Sigmoid colon (tissue), 7 donors: ENCODE results near the gene ANO1. TPM values are rescaled to one million over a fixed set of nuclear protein-coding genes. Genes with fewer than 3 reads are reported as not detected.

Source experiments
- DNase-seq: peaks from one replicate; pipeline ENCODE4 v3.0.0-alpha.2; 2019
- H3K27ac ChIP-seq, 4 donors: fragments of 200-600 bp; sonication (generic); one replicate each; pipeline ENCODE4 v1.5.1; 2016 to 2019; ENCODE audit warnings: mild to moderate bottlenecking in 1 of 4
- H3K27me3 ChIP-seq, 3 donors: fragments of 200-600 bp; sonication (generic); one replicate each; pipeline ENCODE4 v1.5.1; 2019; ENCODE audit warnings: mild to moderate bottlenecking in 1 of 3
- H3K36me3 ChIP-seq, 4 donors: fragments of 200-600 bp; sonication (generic); one replicate each; pipeline ENCODE4 v1.5.1; 2016 to 2019
- H3K4me1 ChIP-seq, 4 donors: fragments of 200-600 bp; sonication (generic); one replicate each; pipeline ENCODE4 v1.5.1; 2017 to 2019
- H3K4me3 ChIP-seq, 4 donors: fragments of 200-600 bp; sonication (generic); one replicate each; pipeline ENCODE4 v1.5.1; 2017 to 2019; ENCODE audit warnings: mild to moderate bottlenecking in 2 of 4, moderate library complexity in 1 of 4
- H3K9me3 ChIP-seq, 4 donors: fragments of 200-600 bp in 3 of 4; sonication (generic) in 3 of 4; one replicate each; pipeline versions ENCODE4 v1.5.1 to v1.6.1; 2013 to 2019
- EP300 ChIP-seq, 4 donors: sonication (generic); formaldehyde crosslinking; IDR thresholded peaks; one replicate each; pipeline ENCODE4 v1.6.1; 2017; ENCODE audit warnings: antibody characterized with exemption in 4 of 4
- POLR2A ChIP-seq, 2 donors: fragments of 450-650 bp; IDR thresholded peaks; one replicate each; pipeline ENCODE4 v1.6.1; 2016; ENCODE audit warnings: antibody characterized with exemption in 2 of 2, mild to moderate bottlenecking in 2 of 2, moderate library complexity in 2 of 2
- POLR2AphosphoS5 ChIP-seq, 4 donors: sonication (generic); formaldehyde crosslinking; IDR thresholded peaks; one replicate each; pipeline ENCODE4 v1.6.1; 2017; ENCODE audit warnings: antibody characterized with exemption in 4 of 4
- WGBS, 2 donors: extraction: QIAGEN DNeasy Blood & Tissue Kit; methylation state at CpG; one replicate each; pipeline ENCODE4 v1.1.7; 2013; 5-methylcytosine and 5-hydroxymethylcytosine counted together
- intact Hi-C: fragments of 100-400 bp; cut with DNase I; formaldehyde crosslinking; loops from one replicate; pipeline ENCODE4 v1.15.1; 2023
- polyA plus RNA-seq, 3 donors: library from polyadenylated mRNA; stranded (reverse); fragments of 200-250 nt; gene quantifications; one replicate each; pipeline ENCODE4 v1.2.3, GENCODE V29; 2013
- total RNA-seq, 4 donors: library from RNA; depleted of rRNA; stranded (reverse); fragments of >200 nt; gene quantifications; one replicate each; pipeline ENCODE4 v1.1.0, GENCODE V29; 2016
- TF ChIP-seq, protein P1 (sequence below), 4 experiments: fragments of 450-650 bp in 3 of 4; fragments of 200-600 bp in 1 of 4; IDR thresholded peaks; one replicate each; pipeline ENCODE4 v1.5.1; 2016 to 2019; ENCODE audit warnings: antibody characterized with exemption in 4 of 4, mild to moderate bottlenecking in 3 of 4, moderate library complexity in 2 of 4
- donor health status: healthy with polysubstance abuse.
- donor health status: Bipolar disorder and iron deficiency.
- donor health status: healthy.

The ANO1 gene
- total and polyA plus RNA-seq, 7 donors = 0.60 to 33.9 (median 17.4) TPM

DNA sequence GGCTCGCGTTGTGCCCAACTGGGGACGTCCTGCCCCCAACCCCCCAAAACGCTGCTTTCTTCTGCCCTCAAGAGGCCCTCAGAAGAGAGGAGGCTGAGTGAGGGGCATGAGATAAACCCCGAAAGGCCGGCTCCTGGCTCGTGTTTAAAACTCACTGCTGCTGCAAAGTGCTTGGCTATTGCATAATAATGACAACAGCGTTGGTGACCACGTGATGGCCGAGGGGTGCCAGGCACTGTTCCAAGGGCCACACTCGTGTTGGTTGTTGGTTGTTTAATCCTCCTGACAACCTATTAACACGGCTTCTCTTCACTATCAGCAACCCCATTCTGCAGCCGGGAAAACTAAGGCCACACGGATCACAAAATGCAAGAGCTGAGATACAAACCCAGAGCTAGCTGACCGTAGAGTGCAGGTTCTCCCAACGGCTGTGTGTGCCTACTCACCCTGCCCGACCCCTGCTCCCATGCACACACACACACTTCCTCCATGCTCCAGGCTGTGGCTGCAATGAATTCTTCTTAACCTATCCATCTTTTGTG lies 51.0 kb downstream of the ANO1 start:
- DNase-seq = no peak
- Histone ChIP-seq H3K4me1 (peaks cover 0 to 8% (median 6%) of the 10 kb centered on the region in 4 donors), H3K9me3 (no peaks in the 10 kb centered on the region), H3K27me3 (no peaks in the 10 kb centered on the region), H3K4me3 (no peak overlapping the region), H3K36me3 (no peaks in the 10 kb centered on the region), H3K27ac (no peak overlapping the region)
- intact Hi-C loops = no loop called here
- TF ChIP-seq POLR2AphosphoS5 (IDR thresholded peaks at IDR 0.05) = no peak
- TF ChIP-seq POLR2A (IDR thresholded peaks at IDR 0.05) = no peak
- no peak for TF ChIP-seq EP300 (IDR thresholded peaks at IDR 0.05)
- TF ChIP-seq, protein P1, sequence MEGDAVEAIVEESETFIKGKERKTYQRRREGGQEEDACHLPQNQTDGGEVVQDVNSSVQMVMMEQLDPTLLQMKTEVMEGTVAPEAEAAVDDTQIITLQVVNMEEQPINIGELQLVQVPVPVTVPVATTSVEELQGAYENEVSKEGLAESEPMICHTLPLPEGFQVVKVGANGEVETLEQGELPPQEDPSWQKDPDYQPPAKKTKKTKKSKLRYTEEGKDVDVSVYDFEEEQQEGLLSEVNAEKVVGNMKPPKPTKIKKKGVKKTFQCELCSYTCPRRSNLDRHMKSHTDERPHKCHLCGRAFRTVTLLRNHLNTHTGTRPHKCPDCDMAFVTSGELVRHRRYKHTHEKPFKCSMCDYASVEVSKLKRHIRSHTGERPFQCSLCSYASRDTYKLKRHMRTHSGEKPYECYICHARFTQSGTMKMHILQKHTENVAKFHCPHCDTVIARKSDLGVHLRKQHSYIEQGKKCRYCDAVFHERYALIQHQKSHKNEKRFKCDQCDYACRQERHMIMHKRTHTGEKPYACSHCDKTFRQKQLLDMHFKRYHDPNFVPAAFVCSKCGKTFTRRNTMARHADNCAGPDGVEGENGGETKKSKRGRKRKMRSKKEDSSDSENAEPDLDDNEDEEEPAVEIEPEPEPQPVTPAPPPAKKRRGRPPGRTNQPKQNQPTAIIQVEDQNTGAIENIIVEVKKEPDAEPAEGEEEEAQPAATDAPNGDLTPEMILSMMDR (IDR thresholded peaks at IDR 0.05) = no peak
- 78 to 81% methylated on average over 17 of the region's 17 CpGs for WGBS, 2 donors

DNA sequence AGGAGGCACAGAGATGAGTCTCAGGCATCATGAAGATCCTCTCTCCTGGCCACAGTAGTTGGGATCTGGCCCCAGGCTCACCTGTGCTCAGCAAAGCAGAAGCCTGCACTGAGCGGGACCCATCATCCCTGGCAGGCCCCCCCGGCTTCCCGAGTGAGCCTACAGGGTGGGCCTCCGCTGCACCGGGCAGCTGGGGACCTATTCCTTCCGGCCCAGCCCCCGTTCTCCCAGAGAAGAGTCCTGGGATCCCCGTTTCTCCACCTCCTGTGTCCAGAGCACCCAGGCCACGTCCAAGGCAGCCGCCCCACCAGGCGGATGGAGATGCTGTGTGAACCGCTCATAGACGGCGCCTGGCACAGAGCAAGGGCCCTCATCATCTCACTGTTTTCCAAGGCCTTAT lies 52.5 kb downstream of the ANO1 start:
- H3K27me3 ChIP-seq = no peaks in the 10 kb centered on the region
- H3K27ac ChIP-seq = no peak overlapping the region
- DNase-seq = no peak
- H3K4me3 ChIP-seq = no peak overlapping the region
- peaks cover 0 to 8% (median 0%) of the 10 kb centered on the region in 4 donors for H3K4me1 ChIP-seq
- intact Hi-C loops = no loop called here
- no peaks in the 10 kb centered on the region for H3K36me3 ChIP-seq
- 94 to 95% methylated on average over 14 of the region's 14 CpGs for WGBS, 2 donors
- H3K9me3 ChIP-seq = no peaks in the 10 kb centered on the region
- TF ChIP-seq EP300 (IDR thresholded peaks at IDR 0.05) (no peak), POLR2AphosphoS5 (IDR thresholded peaks at IDR 0.05) (no peak), POLR2A (IDR thresholded peaks at IDR 0.05) (no peak)
- TF ChIP-seq, protein P1 (IDR thresholded peaks at IDR 0.05) = no peak

DNA sequence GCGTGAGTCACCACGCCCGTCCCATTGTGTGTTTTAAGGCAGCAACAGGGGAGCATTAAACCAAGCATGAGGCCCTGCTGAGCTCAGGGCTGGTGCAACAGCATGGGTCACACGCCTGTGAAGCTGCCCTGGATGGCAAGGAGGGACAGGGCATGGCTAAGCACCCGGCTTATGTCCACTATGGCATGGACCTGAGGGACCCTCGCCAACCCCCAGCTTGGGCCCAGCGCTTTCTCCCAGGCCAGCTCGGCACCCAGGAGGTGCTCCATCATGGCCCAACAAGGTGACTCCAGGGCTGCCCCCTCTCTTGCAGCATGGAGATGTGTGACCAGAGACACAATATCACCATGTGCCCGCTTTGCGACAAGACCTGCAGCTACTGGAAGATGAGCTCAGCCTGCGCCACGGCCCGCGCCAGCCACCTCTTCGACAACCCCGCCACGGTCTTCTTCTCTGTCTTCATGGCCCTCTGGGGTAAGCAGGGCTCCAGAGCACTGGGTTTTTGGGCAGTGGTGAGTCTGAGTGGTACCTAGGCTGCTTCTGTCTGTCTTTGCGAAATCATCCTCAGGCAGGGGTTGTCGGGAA lies 53.6 kb downstream of the ANO1 start:
- TF ChIP-seq POLR2A (IDR thresholded peaks at IDR 0.05) (no peak), POLR2AphosphoS5 (IDR thresholded peaks at IDR 0.05) (no peak), EP300 (IDR thresholded peaks at IDR 0.05) (no peak)
- TF ChIP-seq, protein P1 (IDR thresholded peaks at IDR 0.05) = no peak
- Histone ChIP-seq H3K4me1 (peaks cover 0 to 8% (median 0%) of the 10 kb centered on the region in 4 donors), H3K36me3 (no peaks in the 10 kb centered on the region), H3K9me3 (no peaks in the 10 kb centered on the region), H3K27me3 (no peaks in the 10 kb centered on the region), H3K27ac (no peak overlapping the region), H3K4me3 (no peak overlapping the region)
- WGBS, 2 donors = 87 to 91% methylated on average over 19 of the region's 19 CpGs
- DNase-seq = no peak
- intact Hi-C loops = no loop called here

DNA sequence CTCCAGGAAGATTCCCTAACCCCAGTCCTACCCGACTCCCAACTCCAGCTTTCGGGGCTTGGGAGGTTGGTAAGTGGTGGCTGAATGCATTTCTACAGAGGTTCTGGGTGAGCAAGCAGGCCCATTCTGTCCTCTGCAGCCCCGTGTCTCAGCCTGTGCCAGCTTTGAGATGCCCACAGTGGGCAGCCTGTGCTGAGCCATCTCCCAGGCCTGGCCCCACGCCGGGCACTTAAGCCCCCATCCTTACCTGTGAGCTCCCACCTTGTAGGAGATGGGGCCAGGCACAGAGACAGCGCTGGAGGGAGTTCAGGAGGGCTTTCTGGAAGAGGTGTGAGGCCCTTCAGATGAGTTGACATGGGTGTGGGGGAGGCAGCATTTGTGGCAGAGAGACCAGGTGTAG lies 54.5 kb downstream of the ANO1 start:
- intact Hi-C loops = no loop called here
- no peak for DNase-seq
- no peaks in the 10 kb centered on the region for H3K9me3 ChIP-seq
- H3K27ac ChIP-seq = no peak overlapping the region
- no peak for TF ChIP-seq POLR2A (IDR thresholded peaks at IDR 0.05)
- no peaks in the 10 kb centered on the region for H3K36me3 ChIP-seq
- H3K4me1 ChIP-seq = peaks cover 0 to 8% (median 0%) of the 10 kb centered on the region in 4 donors
- no peak overlapping the region for H3K4me3 ChIP-seq
- WGBS, 2 donors = 86 to 89% methylated on average over 6 of the region's 6 CpGs
- no peaks in the 10 kb centered on the region for H3K27me3 ChIP-seq

DNA sequence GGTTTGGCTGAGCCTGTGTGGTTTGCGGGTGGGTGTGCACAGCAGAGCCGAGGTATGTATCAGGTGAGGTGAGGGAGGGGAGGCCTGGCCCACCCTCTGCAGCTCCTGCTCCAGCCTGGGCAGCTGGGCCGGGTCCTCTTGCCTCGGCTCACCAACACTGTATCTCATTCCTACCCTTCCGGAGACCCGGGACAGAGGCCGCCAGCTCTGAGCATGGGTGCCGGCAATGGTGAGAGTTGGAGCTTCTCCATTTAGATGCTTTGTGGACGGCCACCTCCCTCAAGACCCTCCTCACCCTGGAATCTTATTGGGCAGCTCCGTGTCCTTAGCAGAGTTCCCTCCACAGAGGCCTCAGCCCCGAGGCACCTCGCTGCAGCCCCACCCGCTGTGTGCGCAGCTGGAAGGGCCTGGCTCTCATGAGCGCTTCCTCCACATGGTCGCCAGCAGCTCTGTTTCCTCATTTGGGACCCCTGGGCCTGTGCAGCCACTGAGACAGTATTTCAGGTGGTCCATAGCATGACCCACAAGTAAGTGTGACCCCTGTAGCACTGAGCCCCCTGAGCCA lies 55.7 kb downstream of the ANO1 start:
- 72 to 73% methylated on average over 16 of the region's 16 CpGs for WGBS, 2 donors
- intact Hi-C loops = no loop called here
- Histone ChIP-seq H3K4me1 (no peaks in the 10 kb centered on the region), H3K9me3 (no peaks in the 10 kb centered on the region), H3K4me3 (no peak overlapping the region), H3K27me3 (no peaks in the 10 kb centered on the region), H3K36me3 (no peaks in the 10 kb centered on the region), H3K27ac (no peak overlapping the region)
- no peak for DNase-seq
- no peak for TF ChIP-seq POLR2AphosphoS5 (IDR thresholded peaks at IDR 0.05)
- TF ChIP-seq EP300 (IDR thresholded peaks at IDR 0.05) = no peak
- TF ChIP-seq, protein P1 (IDR thresholded peaks at IDR 0.05) = no peak
- TF ChIP-seq POLR2A (IDR thresholded peaks at IDR 0.05) = no peak
